Liver (tissue), 9 donors: ENCODE data around the gene SCAF1. TPM values are rescaled to one million over a fixed set of nuclear protein-coding genes. Genes with fewer than 3 reads are reported as not detected.

Experiments
- DNase-seq: peaks from one replicate; pipeline ENCODE4 v3.0.0-alpha.2; 2017; ENCODE audit warnings: low spot score
- H3K27ac ChIP-seq, 2 donors: one replicate each; pipeline ENCODE4 v1.7.0; 2013; ENCODE audit warnings: inconsistent platforms in 2 of 2, low read length in 2 of 2, control low read depth in 1 of 2, low read depth in 1 of 2, mild to moderate bottlenecking in 1 of 2
- H3K27me3 ChIP-seq, 4 donors: one replicate each; pipeline versions ENCODE4 v1.6.1 to v1.7.0; 2013; ENCODE audit warnings: low read length in 3 of 4, inconsistent platforms in 1 of 4, mild to moderate bottlenecking in 1 of 4, moderate library complexity in 1 of 4; ENCODE audit not compliant: control insufficient read depth in 4 of 4, insufficient read depth in 4 of 4
- H3K36me3 ChIP-seq, 4 donors: one replicate each; pipeline versions ENCODE4 v1.6.1 to v1.7.0; 2013; ENCODE audit warnings: low read length in 3 of 4, mild to moderate bottlenecking in 3 of 4, low read depth in 1 of 4, moderate library complexity in 1 of 4; ENCODE audit not compliant: control insufficient read depth in 4 of 4, insufficient read depth in 3 of 4
- H3K4me1 ChIP-seq, 4 donors: one replicate each; pipeline versions ENCODE4 v1.6.1 to v1.7.0; 2013; ENCODE audit warnings: low read length in 3 of 4, mild to moderate bottlenecking in 3 of 4, moderate library complexity in 1 of 4; ENCODE audit not compliant: control insufficient read depth in 4 of 4, insufficient read depth in 4 of 4
- H3K4me3 ChIP-seq, 3 donors: one replicate each; pipeline versions ENCODE4 v1.6.1 to v1.7.0; 2013; ENCODE audit warnings: low read length in 3 of 3, control low read depth in 1 of 3, low read depth in 1 of 3, mild to moderate bottlenecking in 1 of 3
- H3K9ac ChIP-seq, 2 donors: one replicate each; pipeline ENCODE4 v1.7.0; 2013; ENCODE audit warnings: low read length in 2 of 2, mild to moderate bottlenecking in 2 of 2, moderate library complexity in 2 of 2, control low read depth in 1 of 2, low read depth in 1 of 2
- H3K9me3 ChIP-seq, 4 donors: one replicate each; pipeline versions ENCODE4 v1.6.1 to v1.7.0; 2013; ENCODE audit warnings: low read length in 3 of 4; ENCODE audit not compliant: control insufficient read depth in 4 of 4
- CTCF ChIP-seq: fragments of 150-350 bp; IDR thresholded peaks from 2 replicates; pipeline ENCODE4 v1.5.1; 2017; ENCODE audit warnings: improper control_type of control experiment, low read depth, low read length; ENCODE audit not compliant: missing input control
- EGR1 ChIP-seq, 2 donors: IDR thresholded peaks; 2 replicates each; pipeline ENCODE4 v1.6.1; 2016 to 2018; ENCODE audit warnings: antibody characterized with exemption in 2 of 2, low read depth in 2 of 2
- FOXA1 ChIP-seq: IDR thresholded peaks from 2 replicates; pipeline ENCODE4 v1.6.1; 2016; ENCODE audit warnings: antibody characterized with exemption
- FOXA2 ChIP-seq: IDR thresholded peaks from 2 replicates; pipeline ENCODE4 v1.6.1; 2016; ENCODE audit warnings: antibody characterized with exemption
- GABPA ChIP-seq, 2 donors: IDR thresholded peaks in 1 of 2; conservative IDR thresholded peaks in 1 of 2; 2 replicates each; pipeline ENCODE4 v1.6.1; 2016; ENCODE audit warnings: antibody characterized with exemption in 2 of 2, mild to moderate bottlenecking in 1 of 2, moderate library complexity in 1 of 2
- HNF4A ChIP-seq, 2 donors: conservative IDR thresholded peaks; 2 replicates each; pipeline ENCODE4 v1.6.1; 2016; ENCODE audit warnings: antibody characterized with exemption in 2 of 2, mild to moderate bottlenecking in 2 of 2
- HNF4G ChIP-seq: IDR thresholded peaks from 2 replicates; pipeline ENCODE4 v1.6.1; 2016; ENCODE audit warnings: antibody characterized with exemption
- JUND ChIP-seq, 2 donors: IDR thresholded peaks; 2 replicates each; pipeline ENCODE4 v1.6.1; 2016; ENCODE audit warnings: antibody characterized with exemption in 2 of 2
- NR2F2 ChIP-seq: IDR thresholded peaks from 2 replicates; pipeline ENCODE4 v1.6.1; 2016; ENCODE audit warnings: antibody characterized with exemption
- RAD21 ChIP-seq, 2 donors: IDR thresholded peaks; 2 replicates each; pipeline ENCODE4 v1.6.1; 2016; ENCODE audit warnings: antibody characterized with exemption in 2 of 2, mild to moderate bottlenecking in 2 of 2
- REST ChIP-seq: IDR thresholded peaks from 2 replicates; pipeline ENCODE4 v1.6.1; 2016; ENCODE audit warnings: antibody characterized with exemption, mild to moderate bottlenecking
- RXRA ChIP-seq, 2 donors: IDR thresholded peaks; 2 replicates each; pipeline ENCODE4 v1.6.1; 2017 to 2018; ENCODE audit warnings: antibody characterized with exemption in 2 of 2, mild to moderate bottlenecking in 1 of 2
- SP1 ChIP-seq: IDR thresholded peaks from 2 replicates; pipeline ENCODE4 v1.6.1; 2018; ENCODE audit warnings: antibody characterized with exemption, mild to moderate bottlenecking
- TAF1 ChIP-seq: conservative IDR thresholded peaks from 2 replicates; pipeline ENCODE4 v1.6.1; 2016; ENCODE audit warnings: antibody characterized with exemption, mild to moderate bottlenecking
- YY1 ChIP-seq: IDR thresholded peaks from 2 replicates; pipeline ENCODE4 v1.6.1; 2016; ENCODE audit warnings: antibody characterized with exemption, mild to moderate bottlenecking
- ZBTB33 ChIP-seq: IDR thresholded peaks from 2 replicates; pipeline ENCODE4 v1.6.1; 2016; ENCODE audit warnings: antibody characterized with exemption
- WGBS: extraction: QIAGEN DNeasy Blood & Tissue Kit; methylation state at CpG from one replicate; pipeline ENCODE4 v1.1.7; 2013; 5-methylcytosine and 5-hydroxymethylcytosine counted together
- polyA plus RNA-seq, 2 donors: library from polyadenylated mRNA; stranded (reverse) in 1 of 2; unstranded in 1 of 2; fragments of 200-250 nt in 1 of 2; fragments of >200 nt in 1 of 2; fragmentation: Nextera tagmentation in 1 of 2; extraction: Ambion mirVana in 1 of 2; gene quantifications; one replicate each; pipeline versions ENCODE4 v1.2.1 to v1.2.3, GENCODE V29; 2013 to 2015
- total RNA-seq, 2 donors: library from RNA; depleted of rRNA; stranded (reverse); fragments of >200 nt; gene quantifications; one replicate each; pipeline ENCODE4 v1.2.3, GENCODE V29; 2014
- TF ChIP-seq, protein P1 (sequence below): IDR thresholded peaks from 2 replicates; pipeline ENCODE4 v1.6.1; 2016; ENCODE audit warnings: antibody characterized with exemption
- TF ChIP-seq, protein P2 (sequence below): IDR thresholded peaks from 2 replicates; pipeline ENCODE4 v1.6.1; 2016; ENCODE audit warnings: antibody characterized with exemption
- donor health status: healthy.
- donor health status: healthy.
- donor health status: healthy.
- donor health status: healthy.
- donor health status: healthy.

SCAF1 gene
- total and polyA plus RNA-seq, 4 donors = 4.6 to 17.6 (median 9.9) TPM

GRCh38 chr19:49685845-49686332 is 43.9 kb downstream of the SCAF1 start:
- TF ChIP-seq, protein P1, sequence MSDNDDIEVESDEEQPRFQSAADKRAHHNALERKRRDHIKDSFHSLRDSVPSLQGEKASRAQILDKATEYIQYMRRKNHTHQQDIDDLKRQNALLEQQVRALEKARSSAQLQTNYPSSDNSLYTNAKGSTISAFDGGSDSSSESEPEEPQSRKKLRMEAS = no peak
- TF ChIP-seq FOXA1 (no peak), SP1 (no peak), FOXA2 (no peak), EGR1 (IDR thresholded peaks at IDR 0.05; ENCODE audit: low read depth in 2 of 2) (no peak), JUND (IDR thresholded peaks at IDR 0.05) (no peak), REST (no peak), CTCF (no peak), HNF4G (no peak), GABPA (IDR thresholded peaks at IDR 0.05 in 1 of 2, conservative IDR thresholded peaks at IDR 0.05 in 1 of 2) (no peak), NR2F2 (no peak), RAD21 (IDR thresholded peaks at IDR 0.05) (no peak), TAF1 (no peak), ZBTB33 (no peak), YY1 (no peak), HNF4A (conservative IDR thresholded peaks at IDR 0.05) (no peak), RXRA (IDR thresholded peaks at IDR 0.05) (no peak)
- TF ChIP-seq, protein P2, sequence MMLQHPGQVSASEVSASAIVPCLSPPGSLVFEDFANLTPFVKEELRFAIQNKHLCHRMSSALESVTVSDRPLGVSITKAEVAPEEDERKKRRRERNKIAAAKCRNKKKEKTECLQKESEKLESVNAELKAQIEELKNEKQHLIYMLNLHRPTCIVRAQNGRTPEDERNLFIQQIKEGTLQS = no peak
- 76% methylated on average over 23 of the region's 23 CpGs for WGBS
- no peak for DNase-seq
- H3K27me3 ChIP-seq = no peaks in the 10 kb centered on the region
- no peak overlapping the region for H3K4me3 ChIP-seq
- H3K9me3 ChIP-seq = no peaks in the 10 kb centered on the region
- H3K4me1 ChIP-seq = peaks cover 3 to 31% (median 17%) of the 10 kb centered on the region in 4 donors
- H3K27ac ChIP-seq = no peak overlapping the region
- H3K9ac ChIP-seq = no peak overlapping the region
- peaks cover 6 to 49% (median 16%) of the 10 kb centered on the region in 4 donors for H3K36me3 ChIP-seq
